ENCODE measurements around the gene MTRF1.
"Not testable (repeated sequence)": the region's sequence is repeated elsewhere in the genome, so short reads cannot be mapped to it uniquely, and the experiment has no call there.

MTRF1 gene

GRCh38 chr13:41284512-41285288 is 21.3 kb upstream of the MTRF1 start:
- no peak overlapping the region for H3K4me3 ChIP-seq (ENCODE audit: low read depth, low read length)
- DNase-seq (ENCODE audit: low read depth), result peak; percentile 73

GRCh38 chr13:41282129-41282571 is 18.8 kb upstream of the MTRF1 start:
- DNase-seq (ENCODE audit: low read depth), result no peak
- no peak overlapping the region for H3K4me3 ChIP-seq (ENCODE audit: low read depth, low read length)

GRCh38 chr13:41279156-41279555 is 15.8 kb upstream of the MTRF1 start:
- not testable (repeated sequence) for DNase-seq (ENCODE audit: low read depth); H3K4me3 ChIP-seq (ENCODE audit: low read depth, low read length)

- no peak for DNase-seq (ENCODE audit: low read depth)
- H3K4me3 ChIP-seq (ENCODE audit: low read depth, low read length), result no peak overlapping the region
Measured at GRCh38 chr13:41276824-41277223, 13.4 kb upstream of the MTRF1 start.

GRCh38 chr13:41274881-41275280 is 11.5 kb upstream of the MTRF1 start:
- no peak overlapping the region for H3K4me3 ChIP-seq (ENCODE audit: low read depth, low read length)

GRCh38 chr13:41273831-41274441 is 10.6 kb upstream of the MTRF1 start:
- DNase-seq (ENCODE audit: low read depth), result no peak
- no peak overlapping the region for H3K4me3 ChIP-seq (ENCODE audit: low read depth, low read length)

More at GRCh38 chr13:41274881-41275280, 11.5 kb upstream of the MTRF1 start:
- DNase-seq (ENCODE audit: low read depth), result no peak

GRCh38 chr13:41271456-41272285 is 8.3 kb upstream of the MTRF1 start:
- no peak overlapping the region for H3K4me3 ChIP-seq (ENCODE audit: low read depth, low read length)
- no peak for DNase-seq (ENCODE audit: low read depth)

- no peak overlapping the region for H3K4me3 ChIP-seq (ENCODE audit: low read depth, low read length)
- no peak for DNase-seq (ENCODE audit: low read depth)
Measured at GRCh38 chr13:41268764-41269163, 5.4 kb upstream of the MTRF1 start.

- no peak overlapping the region for H3K4me3 ChIP-seq (ENCODE audit: low read depth, low read length)
- no peak for DNase-seq (ENCODE audit: low read depth)
Measured at GRCh38 chr13:41267106-41267505, 3.7 kb upstream of the MTRF1 start.

- no peak for DNase-seq (ENCODE audit: low read depth)
- no peak overlapping the region for H3K4me3 ChIP-seq (ENCODE audit: low read depth, low read length)
Measured at GRCh38 chr13:41259875-41260501, 3.4 kb downstream of the MTRF1 start.

GRCh38 chr13:41257535-41257934 is 5.8 kb downstream of the MTRF1 start:
- DNase-seq (ENCODE audit: low read depth), result no peak
- no peak overlapping the region for H3K4me3 ChIP-seq (ENCODE audit: low read depth, low read length)

- H3K4me3 ChIP-seq (ENCODE audit: low read depth, low read length), result no peak overlapping the region
- DNase-seq (ENCODE audit: low read depth), result no peak
Measured at GRCh38 chr13:41254902-41255301, 8.5 kb downstream of the MTRF1 start.

GRCh38 chr13:41250993-41251392 is 12.4 kb downstream of the MTRF1 start:
- no peak overlapping the region for H3K4me3 ChIP-seq (ENCODE audit: low read depth, low read length)
- no peak for DNase-seq (ENCODE audit: low read depth)

GRCh38 chr13:41246969-41247680 is 16.3 kb downstream of the MTRF1 start:
- no peak for DNase-seq (ENCODE audit: low read depth)
- H3K4me3 ChIP-seq (ENCODE audit: low read depth, low read length), result no peak overlapping the region

GRCh38 chr13:41244556-41244955 is 18.8 kb downstream of the MTRF1 start:
- peak; percentile 16 for DNase-seq (ENCODE audit: low read depth)
- no peak overlapping the region for H3K4me3 ChIP-seq (ENCODE audit: low read depth, low read length)

- no peak for DNase-seq (ENCODE audit: low read depth)
- no peak overlapping the region for H3K4me3 ChIP-seq (ENCODE audit: low read depth, low read length)
Measured at GRCh38 chr13:41241626-41242025, 21.8 kb downstream of the MTRF1 start.

GRCh38 chr13:41236369-41236768 is 27.0 kb downstream of the MTRF1 start:
- H3K4me3 ChIP-seq (ENCODE audit: low read depth, low read length), result no peak overlapping the region
- no peak for DNase-seq (ENCODE audit: low read depth)

- H3K4me3 ChIP-seq (ENCODE audit: low read depth, low read length), result no peak overlapping the region
- no peak for DNase-seq (ENCODE audit: low read depth)
Measured at GRCh38 chr13:41232578-41233480, 30.5 kb downstream of the MTRF1 start.

Measured in skeletal muscle cell (primary cell).